DMS 273 treated with DMSO at 0.1 percent for 48 hours (cell line): ENCODE measurements around the gene GPBP1L1.
"Not testable (repeated sequence)": the region's sequence is repeated elsewhere in the genome, so short reads cannot be mapped to it uniquely, and the experiment has no call there.

Experiments
- DNase-seq: peaks from one replicate; lab custom pipeline; 2025; lab: John Stamatoyannopoulos, UW

Gene GPBP1L1

DNA sequence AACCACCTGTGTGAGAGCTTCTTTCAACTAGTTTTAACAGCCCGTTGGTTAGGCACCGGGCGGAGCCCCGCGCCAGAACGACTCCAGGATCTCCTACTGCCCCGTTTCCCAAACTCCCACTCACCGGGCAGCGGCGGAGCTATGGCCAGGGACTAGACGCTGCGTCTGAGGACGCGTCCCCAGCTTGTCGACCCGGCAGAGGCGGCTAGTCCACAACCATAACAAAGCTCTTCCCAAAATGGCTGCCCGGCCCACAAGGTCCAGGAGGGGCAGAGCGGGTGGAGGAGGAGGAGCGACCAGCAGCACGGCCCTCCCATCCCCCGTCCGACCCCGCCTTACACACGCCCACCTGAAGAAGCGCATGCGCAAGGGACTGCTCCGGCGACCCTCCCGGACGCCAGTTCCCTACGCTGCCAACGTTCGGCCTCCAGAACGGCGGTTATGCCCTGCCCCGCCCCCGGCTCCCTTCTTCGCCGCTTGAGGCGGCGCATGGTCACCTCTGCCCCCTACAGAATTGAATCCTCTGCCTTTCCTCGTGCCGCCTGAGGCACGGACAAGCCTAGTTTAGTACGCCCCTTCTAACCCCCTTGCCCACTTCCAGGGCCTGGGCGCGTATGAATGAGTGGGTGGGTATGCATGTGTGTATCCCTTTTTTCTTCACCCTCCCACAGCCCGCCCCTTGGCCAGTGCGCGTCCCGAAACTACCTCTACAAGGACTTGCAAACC lies at the start of gene GPBP1L1:
GPBP1L1 (minus strand) TSS at position 246 of the 726 bp plus-strand sequence. CDS start 27,446 bp downstream, outside the sequence.
- DNase-seq, result peak; percentile 91

DNA sequence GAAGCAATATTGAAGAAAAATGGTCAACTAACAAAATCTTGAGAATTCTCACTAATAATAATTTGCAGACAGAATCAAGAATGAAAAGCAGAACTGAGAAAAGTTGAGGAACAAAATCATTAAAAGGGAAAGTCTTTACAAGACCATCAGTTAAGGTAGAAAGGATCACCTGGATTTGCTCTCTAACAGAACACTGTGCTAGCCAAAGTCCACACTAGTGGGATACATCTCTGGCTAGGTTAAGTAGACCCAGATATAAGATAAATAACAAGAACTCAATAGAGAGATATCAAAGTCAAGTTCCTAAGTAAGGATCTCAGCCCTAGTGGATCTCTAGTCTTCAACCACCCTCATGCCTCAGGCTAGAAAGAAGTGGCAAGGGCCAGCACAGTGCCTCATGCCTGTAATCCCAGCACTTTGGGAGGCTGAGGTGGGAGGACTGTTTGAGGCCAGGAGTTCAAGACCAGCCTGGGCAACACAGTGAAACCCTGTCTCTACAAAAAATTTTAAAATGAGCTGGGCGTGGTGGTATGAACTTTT lies 44.5 kb upstream of the GPBP1L1 start:
- no peak for DNase-seq

- DNase-seq, result no peak
Observed at GRCh38 chr1:45730075-45730779, 43.9 kb upstream of the GPBP1L1 start.

DNA sequence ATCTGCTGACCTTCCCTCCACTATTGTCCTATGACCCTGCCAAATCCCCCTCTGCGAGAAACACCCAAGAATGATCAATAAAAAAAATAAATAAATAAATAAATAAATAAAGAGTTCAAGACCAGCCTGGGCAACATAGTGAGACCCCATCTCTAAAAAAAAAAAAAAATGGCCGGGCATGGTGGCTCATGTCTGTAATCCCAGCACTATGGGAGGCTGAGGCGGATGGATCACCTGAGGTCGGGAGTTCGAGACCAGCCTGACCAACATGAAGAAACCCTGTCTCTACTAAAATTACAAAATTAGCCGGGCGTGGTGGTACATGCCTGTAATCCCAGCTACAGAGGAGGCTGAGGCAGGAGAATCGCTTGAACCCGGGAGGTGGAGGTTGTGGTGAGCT lies 39.7 kb upstream of the GPBP1L1 start:
- DNase-seq, result not testable (repeated sequence)

DNA sequence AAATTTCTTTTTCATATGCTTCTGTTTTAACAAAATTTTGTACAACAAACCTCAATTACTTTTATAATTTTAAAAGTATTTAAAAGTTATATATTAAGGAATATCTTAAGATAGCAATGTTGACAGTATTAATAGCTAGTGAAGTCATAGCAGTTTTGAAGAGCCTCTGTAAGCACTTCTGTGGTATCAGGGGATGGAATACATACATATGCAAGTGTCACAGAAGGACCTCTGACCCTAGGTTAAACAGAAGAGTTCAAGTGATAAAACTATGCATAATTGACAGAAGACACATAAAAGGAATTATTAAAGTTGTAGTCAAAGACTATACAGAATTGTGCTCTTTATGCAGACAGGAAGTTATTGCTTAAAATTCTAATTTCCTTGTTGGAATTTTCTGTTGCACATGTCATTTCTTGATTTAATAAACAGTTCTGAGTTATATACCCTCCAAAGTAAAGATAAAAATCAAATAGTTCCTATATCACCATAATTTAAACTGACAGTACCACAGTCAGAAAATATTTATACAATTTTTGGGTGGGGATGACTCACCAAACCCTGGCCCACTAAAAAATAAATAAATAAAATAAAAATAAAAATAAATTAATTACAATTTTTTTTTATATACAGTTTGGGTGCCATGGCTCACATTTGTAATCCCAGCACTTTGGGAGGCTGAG lies 37.1 kb upstream of the GPBP1L1 start:
- DNase-seq, result no peak

GRCh38 chr1:45722809-45723208 lies 36.5 kb upstream of the GPBP1L1 start:
- no peak for DNase-seq

- DNase-seq, result no peak
Observed at GRCh38 chr1:45721207-45721606, 34.9 kb upstream of the GPBP1L1 start.

DNA sequence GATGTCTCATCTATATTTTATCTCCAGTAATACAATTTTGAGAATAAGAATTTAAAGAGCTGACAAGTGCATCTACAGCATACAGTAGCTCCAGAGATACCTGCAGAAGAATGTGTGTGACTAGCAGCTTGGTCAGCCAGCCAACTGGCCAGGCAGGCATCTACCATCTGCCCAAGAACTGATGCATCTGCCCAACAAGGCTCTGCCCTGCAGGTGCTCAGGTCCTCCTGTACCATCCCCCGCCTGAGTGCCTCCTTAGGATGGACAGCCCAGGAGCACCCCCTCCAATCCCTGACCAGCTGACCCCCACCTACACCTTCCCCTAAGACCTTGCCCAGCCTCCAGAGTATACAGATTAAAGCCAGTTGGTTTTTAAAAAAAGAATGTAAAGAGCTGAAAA lies 32.0 kb upstream of the GPBP1L1 start:
- no peak for DNase-seq

DNA sequence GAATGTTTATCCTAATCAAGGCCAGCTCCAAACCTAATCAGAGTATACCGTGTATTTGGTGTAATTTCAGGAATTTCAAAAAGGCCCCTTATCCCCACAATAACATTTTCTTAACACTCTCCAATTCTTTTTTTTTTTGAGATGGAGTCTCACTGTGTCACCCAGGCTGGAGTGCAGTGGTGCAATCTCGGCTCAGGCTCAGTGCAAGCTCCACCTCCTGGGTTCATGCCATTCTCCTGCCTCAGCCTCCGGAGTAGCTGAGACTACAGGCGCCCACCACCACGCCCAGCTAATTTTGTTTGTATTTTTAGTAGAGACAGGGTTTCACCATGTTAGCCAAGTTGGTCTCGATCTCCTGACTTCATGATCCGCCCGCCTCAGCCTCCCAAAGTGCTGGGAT lies 31.1 kb upstream of the GPBP1L1 start:
- DNase-seq, result not testable (repeated sequence)

- no peak for DNase-seq
Observed at GRCh38 chr1:45716700-45717099, 30.4 kb upstream of the GPBP1L1 start.

DNA sequence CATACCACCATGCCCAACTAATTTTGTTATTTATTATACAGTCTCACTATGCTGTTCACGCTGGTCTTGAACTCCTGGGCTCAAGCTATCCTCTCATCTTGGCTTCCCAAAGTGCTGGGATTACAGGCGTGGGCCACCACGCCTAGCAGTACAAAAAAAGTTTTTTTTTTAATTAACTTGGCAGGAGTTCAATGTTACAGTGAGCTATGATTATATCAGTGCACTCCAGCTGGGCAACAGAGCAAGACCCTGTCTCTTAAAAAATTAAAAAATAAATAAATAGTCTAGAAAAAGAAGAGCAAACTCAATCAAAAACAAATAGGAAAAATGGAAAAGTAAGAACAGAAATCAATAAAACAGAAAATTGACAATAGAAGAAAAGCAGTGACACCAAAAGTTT lies 27.4 kb upstream of the GPBP1L1 start:
- no peak for DNase-seq

DNA sequence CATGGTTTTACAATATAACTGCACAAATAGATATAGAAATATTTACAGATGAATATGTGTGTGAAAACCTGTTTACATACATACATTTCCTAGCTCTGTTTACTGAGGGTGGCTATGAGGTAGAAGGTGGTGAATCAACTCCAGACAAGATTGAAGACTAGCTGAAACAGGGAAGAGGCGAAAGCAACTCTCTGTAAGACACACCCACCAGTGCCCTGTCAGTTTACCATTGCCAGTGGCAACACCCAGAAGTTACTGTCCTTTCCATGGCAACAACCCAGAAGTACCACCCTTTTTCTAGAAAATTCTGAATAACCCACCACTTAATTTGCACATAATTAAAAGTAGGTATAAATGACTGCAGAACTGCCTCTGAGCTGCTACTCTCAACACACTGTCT lies 18.3 kb upstream of the GPBP1L1 start:
- DNase-seq, result no peak

DNA sequence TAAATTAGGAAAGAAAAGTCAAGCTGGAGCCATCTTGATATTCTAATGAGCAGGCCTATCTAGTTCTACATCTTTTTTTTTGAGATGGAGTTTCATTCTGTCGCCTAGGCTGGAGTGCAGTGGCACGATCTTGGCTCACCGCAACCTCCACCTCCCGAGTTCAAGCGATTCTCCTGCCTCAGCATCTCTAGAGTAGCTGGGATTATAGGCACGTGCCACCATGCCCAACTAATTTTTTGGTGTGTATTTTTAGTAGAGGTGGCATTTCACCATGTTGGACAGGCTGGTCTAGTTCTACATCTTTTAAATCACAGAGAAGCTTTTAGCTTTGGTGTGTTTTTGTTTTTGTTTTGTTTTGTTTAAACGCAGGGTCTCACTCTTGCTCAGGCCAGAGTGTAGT lies 8.5 kb upstream of the GPBP1L1 start:
- no peak for DNase-seq

DNA sequence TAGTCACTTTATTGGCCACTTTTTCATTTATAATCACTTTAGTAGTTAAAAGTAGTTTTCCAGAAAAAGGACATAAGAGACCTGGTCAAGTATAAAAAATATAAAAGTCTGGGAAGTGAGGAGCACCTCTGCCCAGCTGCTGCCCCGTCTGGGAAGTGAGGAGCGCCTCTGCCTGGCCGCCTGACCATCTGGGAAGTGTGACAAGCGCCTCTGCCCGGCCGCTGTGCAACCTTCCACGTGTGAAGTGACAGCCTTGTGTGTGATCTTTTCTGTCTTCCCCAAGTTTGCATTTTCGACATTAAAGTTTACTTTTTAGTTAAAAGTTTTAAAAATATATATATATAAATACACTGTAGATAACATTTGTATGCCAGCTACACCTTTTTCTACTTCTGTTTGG lies 7.5 kb upstream of the GPBP1L1 start:
- not testable (repeated sequence) for DNase-seq

GRCh38 chr1:45687754-45688740 lies 1.7 kb upstream of the GPBP1L1 start, which contains the start of gene TMEM69:
Gene TMEM69, plus strand, starts transcription at chr1:45688181. Its CDS starts 2,888 bp downstream, at chr1:45691069.
- peak; percentile 78 for DNase-seq

DNA sequence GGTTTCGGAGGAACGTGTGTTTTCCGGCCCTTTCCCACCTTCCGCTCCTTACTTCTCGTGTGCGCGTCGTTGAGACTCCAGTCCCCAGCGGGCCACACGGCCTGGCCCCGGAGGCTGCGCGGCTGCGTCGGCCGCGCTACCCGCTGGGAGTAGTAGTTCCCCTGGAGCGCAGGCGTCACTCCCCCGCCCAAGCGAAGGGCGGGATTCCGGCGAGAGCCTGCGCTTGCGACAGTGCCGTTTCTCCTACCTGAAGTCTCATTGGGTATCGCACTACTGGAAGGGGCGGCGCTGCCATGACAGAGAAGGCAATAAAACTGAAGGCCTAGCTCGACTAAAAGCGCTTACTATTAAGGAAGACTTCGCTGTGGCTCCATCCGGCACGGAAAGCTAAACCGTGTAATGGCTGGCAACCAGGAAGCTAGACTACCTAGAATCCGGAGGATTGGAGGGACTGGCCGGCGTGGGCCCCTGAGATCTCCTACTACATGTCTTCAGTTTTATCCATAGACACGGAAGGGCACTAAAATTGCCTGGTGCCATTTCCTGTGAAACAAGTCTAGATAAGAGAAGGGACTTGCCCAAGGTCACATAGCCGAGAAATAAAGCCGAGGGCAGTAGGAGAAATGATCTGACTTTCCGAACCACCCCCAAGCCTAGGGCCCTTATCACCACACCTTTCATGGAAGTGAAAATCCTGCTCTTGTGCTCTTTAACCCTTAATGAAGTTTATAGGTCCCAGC lies 851 bp upstream of the GPBP1L1 start:
- DNase-seq, result peak; percentile 98

DNA sequence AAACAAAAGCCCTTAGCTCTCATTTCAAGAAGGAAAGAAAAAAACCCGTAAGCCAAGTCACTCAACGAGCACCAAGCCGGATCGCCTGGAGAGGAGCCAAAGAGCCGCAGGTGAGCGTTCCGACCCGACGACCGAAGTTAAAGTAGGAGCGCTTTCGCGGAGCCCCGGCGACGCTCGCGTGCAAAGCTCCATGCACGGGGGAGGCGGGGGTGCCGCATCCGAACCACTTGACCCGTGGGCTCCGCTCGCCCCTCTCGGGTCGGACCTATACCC lies 382 bp downstream of the GPBP1L1 start:
- no peak for DNase-seq

DNA sequence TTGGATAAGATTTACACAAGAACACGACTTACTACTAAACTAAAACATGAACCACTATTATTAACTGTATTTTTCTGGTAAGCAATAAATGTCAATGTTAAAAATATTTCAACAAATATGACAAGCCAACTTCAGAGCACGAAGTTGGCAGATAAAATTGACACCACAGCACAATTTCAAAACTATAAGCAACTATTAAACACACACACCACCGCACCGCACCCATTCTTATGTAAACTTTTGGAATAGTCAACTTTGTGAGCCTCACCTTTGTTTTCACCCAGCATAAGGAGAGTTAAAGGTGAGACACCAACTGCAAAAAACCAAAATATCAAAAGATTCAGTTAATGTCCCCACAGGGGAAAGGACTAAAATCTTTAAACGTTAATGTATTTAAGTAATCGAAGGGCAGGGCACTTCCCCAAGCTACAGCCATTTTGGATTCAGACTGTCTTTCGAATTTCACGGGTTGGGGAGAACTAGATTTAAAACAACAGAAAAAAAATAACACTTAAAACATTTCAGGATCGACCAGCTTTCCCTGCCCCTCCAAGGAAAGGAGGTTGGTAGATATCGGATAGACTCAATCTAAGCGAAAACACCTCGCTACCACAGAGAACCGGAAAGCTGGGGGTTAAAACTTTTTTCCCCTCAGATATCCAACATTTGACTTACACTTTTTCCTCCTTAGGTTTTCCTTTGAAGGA lies 872 bp downstream of the GPBP1L1 start:
- DNase-seq, result no peak

- no peak for DNase-seq
Observed at GRCh38 chr1:45684402-45684801, 1.9 kb downstream of the GPBP1L1 start.

DNA sequence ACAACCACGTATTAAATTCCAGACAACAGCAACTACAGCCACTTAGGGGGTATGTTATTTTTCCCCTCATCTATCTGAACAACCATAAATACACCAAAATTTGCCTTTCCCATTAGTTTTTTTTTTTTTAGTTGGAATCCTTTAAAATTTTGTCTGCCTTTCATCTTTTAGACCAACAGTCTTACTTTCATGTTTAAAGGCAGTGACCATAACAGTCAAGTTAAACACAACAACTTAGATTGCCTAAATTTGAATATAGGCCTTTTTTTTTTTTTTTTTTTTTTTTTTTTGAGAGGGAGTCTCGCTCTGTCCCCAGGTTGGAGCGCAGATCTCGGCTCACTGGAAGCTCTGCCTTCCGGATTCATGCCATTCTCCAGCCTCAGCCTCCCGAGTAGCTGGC lies 3.4 kb downstream of the GPBP1L1 start:
- no peak for DNase-seq
